Measurements from ENCODE around the gene DGCR6L.
"Not testable (repeated sequence)": the region's sequence is repeated elsewhere in the genome, so short reads cannot be mapped to it uniquely, and the experiment has no call there.

The DGCR6L gene

GRCh38 chr22:20310773-20311172, 9.1 kb downstream of the DGCR6L start:
- in situ Hi-C loops (cut with HindIII; ENCODE audit: low sequenced_read_pairs): not testable (repeated sequence)

- in situ Hi-C loops (cut with HindIII; ENCODE audit: low sequenced_read_pairs): not testable (repeated sequence)
Measured at GRCh38 chr22:20310180-20310579, 9.7 kb downstream of the DGCR6L start.

GRCh38 chr22:20308806-20309650, 10.8 kb downstream of the DGCR6L start:
- in situ Hi-C loops (cut with HindIII; ENCODE audit: low sequenced_read_pairs): not testable (repeated sequence)

- in situ Hi-C loops (cut with HindIII; ENCODE audit: low sequenced_read_pairs): not testable (repeated sequence)
Measured at GRCh38 chr22:20307448-20308447, 12.1 kb downstream of the DGCR6L start.

- in situ Hi-C loops (cut with HindIII; ENCODE audit: low sequenced_read_pairs): not testable (repeated sequence)
Measured at GRCh38 chr22:20306646-20307447, 13.0 kb downstream of the DGCR6L start.

- in situ Hi-C loops (cut with HindIII; ENCODE audit: low sequenced_read_pairs): no loop called here
Measured at GRCh38 chr22:20305894-20306645, 13.8 kb downstream of the DGCR6L start.

GRCh38 chr22:20305230-20305893, 14.5 kb downstream of the DGCR6L start:
- in situ Hi-C loops (cut with HindIII; ENCODE audit: low sequenced_read_pairs): not testable (repeated sequence)

GRCh38 chr22:20304646-20305045, 15.2 kb downstream of the DGCR6L start:
- in situ Hi-C loops (cut with HindIII; ENCODE audit: low sequenced_read_pairs): no loop called here

GRCh38 chr22:20303229-20303534, 16.7 kb downstream of the DGCR6L start:
- in situ Hi-C loops (cut with HindIII; ENCODE audit: low sequenced_read_pairs): not testable (repeated sequence)

- in situ Hi-C loops (cut with HindIII; ENCODE audit: low sequenced_read_pairs): no loop called here
Measured at GRCh38 chr22:20302438-20303228, 17.2 kb downstream of the DGCR6L start.

GRCh38 chr22:20299746-20300136, 20.1 kb downstream of the DGCR6L start:
- in situ Hi-C loops (cut with HindIII; ENCODE audit: low sequenced_read_pairs): no loop called here

- in situ Hi-C loops (cut with HindIII; ENCODE audit: low sequenced_read_pairs): no loop called here
Measured at GRCh38 chr22:20298803-20299745, 20.8 kb downstream of the DGCR6L start.

- in situ Hi-C loops (cut with HindIII; ENCODE audit: low sequenced_read_pairs): no loop called here
Measured at GRCh38 chr22:20298110-20298802, 21.6 kb downstream of the DGCR6L start.

- in situ Hi-C loops (cut with HindIII; ENCODE audit: low sequenced_read_pairs): no loop called here
Measured at GRCh38 chr22:20297414-20298109, 22.3 kb downstream of the DGCR6L start.

- in situ Hi-C loops (cut with HindIII; ENCODE audit: low sequenced_read_pairs): no loop called here
Measured at GRCh38 chr22:20296598-20296997, 23.3 kb downstream of the DGCR6L start.

- in situ Hi-C loops (cut with HindIII; ENCODE audit: low sequenced_read_pairs): no loop called here
Measured at GRCh38 chr22:20295262-20296064, 24.4 kb downstream of the DGCR6L start.
